Esophagus (tissue), 2 donors: ENCODE measurements around the gene CCDC187. TPM values are rescaled to one million over a fixed set of nuclear protein-coding genes. Genes with fewer than 3 reads are reported as not detected.

Experiments used
- H3K27ac ChIP-seq, 2 donors: one replicate each; pipeline ENCODE4 v1.5.1; 2013; ENCODE audit warnings: low read depth in 2 of 2, mild to moderate bottlenecking in 2 of 2, inconsistent platforms in 1 of 2, low read length in 1 of 2, moderate library complexity in 1 of 2
- H3K27me3 ChIP-seq, 2 donors: one replicate each; pipeline ENCODE4 v1.6.1; 2013; ENCODE audit warnings: low read length in 2 of 2, control low read depth in 1 of 2, mild to moderate bottlenecking in 1 of 2; ENCODE audit not compliant: insufficient read depth in 2 of 2, control insufficient read depth in 1 of 2
- H3K36me3 ChIP-seq, 2 donors: one replicate each; pipeline ENCODE4 v1.6.1; 2013; ENCODE audit warnings: low read length in 1 of 2; ENCODE audit not compliant: control insufficient read depth in 2 of 2, insufficient read depth in 2 of 2
- H3K4me1 ChIP-seq, 2 donors: one replicate each; pipeline ENCODE4 v1.6.1; 2013; ENCODE audit warnings: low read length in 1 of 2; ENCODE audit not compliant: control insufficient read depth in 2 of 2, insufficient read depth in 2 of 2
- H3K4me3 ChIP-seq, 2 donors: one replicate each; pipeline ENCODE4 v1.5.1; 2013; ENCODE audit warnings: low read length in 2 of 2, mild to moderate bottlenecking in 2 of 2, low read depth in 1 of 2, moderate library complexity in 1 of 2
- H3K9me3 ChIP-seq, 2 donors: one replicate each; pipeline ENCODE4 v1.6.1; 2013; ENCODE audit warnings: mild to moderate bottlenecking in 2 of 2, low read depth in 1 of 2, low read length in 1 of 2, moderate library complexity in 1 of 2; ENCODE audit not compliant: control insufficient read depth in 2 of 2, insufficient read depth in 1 of 2
- WGBS, 2 donors: extraction: QIAGEN DNeasy Blood & Tissue Kit; methylation state at CpG; one replicate each; pipeline ENCODE4 v1.1.7; 2013; 5-methylcytosine and 5-hydroxymethylcytosine counted together
- polyA plus RNA-seq, 2 donors: library from polyadenylated mRNA; stranded (reverse); fragments of 200-250 nt; gene quantifications; one replicate each; pipeline ENCODE4 v1.2.3, GENCODE V29; 2013
- donor health status: healthy with polysubstance abuse.
- donor health status: Bipolar disorder and iron deficiency.

CCDC187 gene
- polyA plus RNA-seq, 2 donors: not detected

DNA sequence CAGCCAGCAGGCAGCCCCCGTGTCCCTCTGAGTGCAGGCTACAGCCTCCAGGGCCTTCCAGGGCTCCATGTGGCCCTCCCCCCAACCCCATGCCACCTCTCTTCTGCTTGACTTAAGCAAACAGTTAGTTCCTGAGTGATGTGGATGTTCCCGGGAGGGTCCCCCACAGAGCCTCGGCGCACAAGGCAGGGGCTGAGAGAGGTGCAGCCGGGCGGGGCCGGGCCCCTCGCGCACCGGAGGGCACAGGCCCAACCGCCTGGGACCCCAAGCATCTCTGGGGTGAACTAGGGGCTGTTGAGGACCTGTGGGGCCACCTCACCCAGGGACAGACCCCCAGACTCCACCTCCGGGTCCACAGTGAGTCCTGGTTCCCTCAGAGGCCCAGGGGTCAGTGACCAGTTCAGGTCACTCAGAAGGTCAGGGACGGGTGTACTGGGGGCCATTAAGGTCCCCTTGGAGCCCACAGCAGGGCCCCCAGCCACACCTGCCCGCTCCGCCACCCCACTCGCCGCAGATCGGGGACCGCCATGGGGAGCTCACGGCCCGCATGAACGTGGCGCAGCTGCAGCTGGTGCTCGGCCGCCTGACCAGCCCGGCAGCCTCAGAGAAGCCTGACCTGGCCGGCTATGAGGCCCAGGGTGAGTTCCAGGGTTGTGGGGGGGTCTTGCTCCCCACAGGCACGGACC is 36.6 kb upstream of the CCDC187 start:
- H3K27me3 ChIP-seq: no peaks in the 10 kb centered on the region
- peaks cover 0 to 6% of the 10 kb centered on the region in 2 donors for H3K36me3 ChIP-seq
- no peaks in the 10 kb centered on the region for H3K9me3 ChIP-seq
- H3K4me1 ChIP-seq: peaks cover 7 to 15% of the 10 kb centered on the region in 2 donors
- no peak overlapping the region for H3K27ac ChIP-seq
- WGBS, 2 donors: 92 to 93% methylated on average over 28 of the region's 28 CpGs
- no peak overlapping the region for H3K4me3 ChIP-seq

DNA sequence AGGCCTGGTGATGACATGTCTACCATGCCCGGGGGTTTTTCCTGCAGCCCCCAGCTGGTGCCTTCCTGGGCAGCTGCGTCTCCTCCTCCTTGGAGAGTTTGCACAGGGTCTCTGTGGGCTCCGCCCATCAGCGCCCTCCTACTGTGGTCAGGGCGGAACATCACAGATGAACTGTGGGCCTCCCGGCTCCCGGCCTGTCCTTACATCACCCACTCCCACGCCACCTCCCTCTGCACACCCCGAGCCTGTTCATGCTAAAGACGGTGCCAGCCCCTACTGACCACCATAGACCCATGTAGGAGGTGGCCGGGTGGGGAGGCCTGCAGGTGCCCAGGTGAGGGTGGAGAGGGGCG is 36.0 kb upstream of the CCDC187 start:
- Histone ChIP-seq H3K4me1 (peaks cover 7 to 12% of the 10 kb centered on the region in 2 donors), H3K36me3 (peaks cover 0 to 6% of the 10 kb centered on the region in 2 donors), H3K27ac (no peak overlapping the region), H3K4me3 (no peak overlapping the region), H3K27me3 (no peaks in the 10 kb centered on the region), H3K9me3 (no peaks in the 10 kb centered on the region)
- WGBS, 2 donors: 89 to 90% methylated on average over 11 to 12 of the region's 12 CpGs

DNA sequence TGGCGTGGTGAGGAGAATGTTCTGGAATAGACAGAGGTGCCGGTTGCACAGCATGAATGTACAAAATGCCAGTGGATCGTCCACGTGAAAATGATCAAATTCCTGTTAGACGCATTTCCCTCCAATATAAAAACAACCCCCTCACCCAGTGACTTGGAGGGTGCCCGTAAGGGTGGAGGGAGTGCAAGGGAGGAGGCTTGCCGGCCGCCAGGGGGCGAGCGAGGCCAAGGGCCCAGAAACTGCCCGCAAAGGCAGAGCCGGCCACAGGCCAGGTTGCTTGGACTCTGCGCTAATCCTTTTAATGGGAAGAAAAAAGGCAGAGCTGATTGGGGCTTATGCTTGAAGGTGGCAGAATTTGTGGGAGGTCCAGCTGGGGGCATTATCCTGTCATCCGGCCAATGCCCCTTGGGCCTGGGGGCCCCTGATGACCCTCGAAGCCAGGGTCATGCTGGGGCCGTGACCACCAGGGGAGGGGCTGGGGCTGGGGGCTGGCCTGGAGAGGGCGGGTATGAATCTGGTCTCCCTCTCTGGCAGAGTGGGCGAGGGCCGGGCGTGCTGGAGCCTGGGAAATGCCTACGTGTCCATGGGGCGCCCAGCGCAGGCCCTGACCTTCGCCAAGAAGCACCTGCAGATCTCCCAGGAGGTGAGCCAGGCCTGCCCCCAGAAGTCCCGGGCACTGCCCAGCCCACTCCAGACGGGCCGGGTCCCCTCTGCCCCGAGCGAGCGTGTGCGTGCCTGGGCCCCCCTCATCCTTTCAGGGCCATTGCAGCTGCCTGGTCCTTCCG is 35.5 kb upstream of the CCDC187 start:
- peaks cover 0 to 6% of the 10 kb centered on the region in 2 donors for H3K36me3 ChIP-seq
- peaks cover 7 to 12% of the 10 kb centered on the region in 2 donors for H3K4me1 ChIP-seq
- H3K27me3 ChIP-seq: no peaks in the 10 kb centered on the region
- WGBS, 2 donors: 53 to 69% methylated on average over 24 to 32 of the region's 32 CpGs
- H3K4me3 ChIP-seq: no peak overlapping the region
- H3K27ac ChIP-seq: no peak overlapping the region
- no peaks in the 10 kb centered on the region for H3K9me3 ChIP-seq

DNA sequence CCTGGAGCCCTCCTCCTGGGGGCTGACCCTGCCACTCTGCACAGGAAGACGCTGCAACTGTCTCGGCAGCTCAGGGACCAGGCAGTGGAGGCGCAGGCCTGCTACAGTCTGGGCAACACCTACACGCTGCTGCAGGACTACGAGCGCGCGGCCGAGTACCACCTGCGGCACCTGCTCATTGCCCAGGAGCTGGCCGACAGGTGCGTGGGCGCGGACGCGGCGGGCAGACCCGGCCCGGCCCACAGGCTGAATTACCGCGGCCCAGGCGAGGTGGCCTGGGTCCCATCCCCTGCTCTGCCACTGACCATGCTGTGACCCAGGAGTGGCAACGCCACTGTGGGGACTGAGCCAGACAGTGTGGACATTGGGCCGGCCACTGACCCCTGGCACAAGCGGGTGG is 34.6 kb upstream of the CCDC187 start:
- H3K27me3 ChIP-seq: no peaks in the 10 kb centered on the region
- peaks cover 0 to 6% of the 10 kb centered on the region in 2 donors for H3K36me3 ChIP-seq
- peaks cover 7 to 12% of the 10 kb centered on the region in 2 donors for H3K4me1 ChIP-seq
- H3K9me3 ChIP-seq: no peaks in the 10 kb centered on the region
- no peak overlapping the region for H3K27ac ChIP-seq
- 91 to 93% methylated on average over 25 of the region's 25 CpGs for WGBS, 2 donors
- no peak overlapping the region for H3K4me3 ChIP-seq

DNA sequence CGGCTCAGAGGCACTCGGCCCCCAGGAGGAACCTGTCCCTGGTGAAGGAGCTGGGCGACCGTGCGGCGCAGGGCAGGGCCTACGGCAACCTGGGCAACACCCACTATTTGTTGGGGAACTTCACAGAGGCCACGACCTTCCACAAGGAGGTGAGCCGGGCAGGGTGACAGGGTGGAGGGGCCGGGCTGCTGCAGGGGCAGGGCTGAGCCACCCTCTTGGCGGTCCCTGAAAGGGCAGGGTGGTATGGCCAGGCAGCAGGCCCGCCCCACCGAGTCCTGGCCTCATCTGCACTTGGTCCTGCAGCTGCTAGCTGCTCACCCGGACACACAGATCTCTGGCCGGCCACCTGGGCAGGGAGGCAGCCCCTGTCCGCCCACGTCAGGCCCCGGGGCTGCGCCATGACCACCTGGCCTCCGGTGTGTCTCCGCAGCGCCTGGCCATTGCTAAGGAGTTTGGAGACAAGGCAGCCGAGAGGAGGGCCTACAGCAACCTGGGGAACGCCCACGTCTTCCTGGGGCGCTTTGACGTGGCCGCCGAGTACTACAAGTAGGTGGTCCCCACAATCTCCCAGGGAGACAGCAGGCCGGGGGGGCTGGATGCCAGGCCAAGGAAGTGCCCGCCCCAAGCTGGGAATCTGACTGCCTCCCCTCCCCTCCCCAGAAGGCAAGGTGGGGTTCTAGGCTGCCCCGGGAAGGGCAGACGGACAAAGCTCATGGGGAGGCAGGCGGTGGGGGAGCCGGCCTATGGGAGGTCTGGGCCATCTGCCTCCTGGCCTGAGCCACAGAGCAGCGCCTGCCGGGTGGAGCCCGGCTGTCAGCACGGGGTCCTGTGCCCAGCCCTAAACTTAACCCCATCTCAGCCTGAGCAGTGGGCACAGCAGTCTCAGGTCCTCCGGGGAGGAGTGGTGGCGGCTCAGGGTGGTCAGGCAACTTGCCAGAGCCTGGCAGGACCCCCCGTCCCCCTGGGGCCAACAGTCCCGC is 33.8 kb upstream of the CCDC187 start:
- 84 to 85% methylated on average over 43 of the region's 43 CpGs for WGBS, 2 donors
- H3K36me3 ChIP-seq: peaks cover 0 to 6% of the 10 kb centered on the region in 2 donors

DNA sequence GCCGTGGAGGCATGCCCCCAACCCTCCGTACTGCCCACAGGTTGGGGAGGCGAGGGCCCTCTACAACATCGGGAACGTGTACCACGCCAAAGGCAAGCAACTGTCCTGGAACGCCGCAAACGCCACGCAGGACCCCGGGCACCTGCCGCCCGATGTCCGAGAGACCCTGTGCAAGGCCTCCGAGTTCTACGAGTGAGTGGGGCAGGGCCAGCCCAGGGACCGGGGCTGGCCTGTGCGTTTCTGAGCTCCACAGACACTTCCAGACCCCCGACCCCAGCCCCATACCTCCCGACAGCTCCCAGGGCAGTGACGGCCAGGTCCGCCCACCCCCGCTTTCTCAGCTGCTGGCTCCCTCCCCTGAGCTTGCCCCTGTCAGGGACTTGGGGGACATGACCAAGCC is 33.0 kb upstream of the CCDC187 start:
- no peaks in the 10 kb centered on the region for H3K27me3 ChIP-seq
- peaks cover under 1 to 2% of the 10 kb centered on the region in 2 donors for H3K4me1 ChIP-seq
- WGBS, 2 donors: 93% methylated on average over 23 of the region's 23 CpGs
- no peak overlapping the region for H3K4me3 ChIP-seq
- no peak overlapping the region for H3K27ac ChIP-seq
- peaks cover 0 to 6% of the 10 kb centered on the region in 2 donors for H3K36me3 ChIP-seq
- H3K9me3 ChIP-seq: no peaks in the 10 kb centered on the region

More for the DNA sequence above, 33.8 kb upstream of the CCDC187 start:
- Histone ChIP-seq H3K4me1 (peaks cover 7 to 9% of the 10 kb centered on the region in 2 donors), H3K27me3 (no peaks in the 10 kb centered on the region), H3K27ac (no peak overlapping the region), H3K4me3 (no peak overlapping the region), H3K9me3 (no peaks in the 10 kb centered on the region)

DNA sequence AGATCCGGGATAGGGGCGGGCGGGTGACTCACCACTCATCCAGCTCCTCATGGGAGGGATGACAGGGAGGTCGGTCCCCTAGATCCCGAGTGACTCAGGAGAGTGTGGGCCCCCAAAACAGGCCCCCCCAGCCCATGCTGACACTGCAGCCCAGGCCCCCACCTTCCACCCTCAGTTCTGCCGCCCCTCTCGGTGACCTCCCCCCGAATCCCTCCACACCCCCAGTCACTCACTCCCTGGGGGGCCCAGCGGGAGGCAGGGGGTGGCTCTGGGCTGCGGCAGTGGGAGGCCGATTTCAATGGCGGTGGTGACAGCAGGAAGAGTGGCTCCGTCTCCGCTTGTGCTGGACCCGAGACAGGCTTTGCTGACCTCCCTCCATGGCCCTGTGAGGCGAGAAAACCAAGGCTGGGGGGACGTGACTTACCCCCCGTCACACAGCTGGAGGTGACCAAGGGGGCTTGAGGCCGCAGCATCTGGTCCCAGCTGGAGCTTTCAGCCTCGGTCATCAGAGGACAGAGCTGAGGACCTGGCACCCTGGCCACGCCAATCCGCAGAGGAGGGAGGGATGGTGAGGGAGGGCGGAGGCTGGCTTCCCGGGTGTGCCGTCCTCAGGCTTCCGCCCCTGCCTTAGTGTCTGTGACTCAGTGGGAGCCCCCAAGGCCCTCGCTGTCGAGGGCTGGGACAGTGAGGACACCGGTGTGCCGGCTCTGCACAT is 32.4 kb upstream of the CCDC187 start:
- Histone ChIP-seq H3K4me3 (no peak overlapping the region), H3K4me1 (peaks cover 0 to 2% of the 10 kb centered on the region in 2 donors), H3K27ac (no peak overlapping the region), H3K27me3 (no peaks in the 10 kb centered on the region), H3K9me3 (no peaks in the 10 kb centered on the region), H3K36me3 (peaks cover 0 to 6% of the 10 kb centered on the region in 2 donors)
- 81 to 82% methylated on average over 27 to 30 of the region's 30 CpGs for WGBS, 2 donors

DNA sequence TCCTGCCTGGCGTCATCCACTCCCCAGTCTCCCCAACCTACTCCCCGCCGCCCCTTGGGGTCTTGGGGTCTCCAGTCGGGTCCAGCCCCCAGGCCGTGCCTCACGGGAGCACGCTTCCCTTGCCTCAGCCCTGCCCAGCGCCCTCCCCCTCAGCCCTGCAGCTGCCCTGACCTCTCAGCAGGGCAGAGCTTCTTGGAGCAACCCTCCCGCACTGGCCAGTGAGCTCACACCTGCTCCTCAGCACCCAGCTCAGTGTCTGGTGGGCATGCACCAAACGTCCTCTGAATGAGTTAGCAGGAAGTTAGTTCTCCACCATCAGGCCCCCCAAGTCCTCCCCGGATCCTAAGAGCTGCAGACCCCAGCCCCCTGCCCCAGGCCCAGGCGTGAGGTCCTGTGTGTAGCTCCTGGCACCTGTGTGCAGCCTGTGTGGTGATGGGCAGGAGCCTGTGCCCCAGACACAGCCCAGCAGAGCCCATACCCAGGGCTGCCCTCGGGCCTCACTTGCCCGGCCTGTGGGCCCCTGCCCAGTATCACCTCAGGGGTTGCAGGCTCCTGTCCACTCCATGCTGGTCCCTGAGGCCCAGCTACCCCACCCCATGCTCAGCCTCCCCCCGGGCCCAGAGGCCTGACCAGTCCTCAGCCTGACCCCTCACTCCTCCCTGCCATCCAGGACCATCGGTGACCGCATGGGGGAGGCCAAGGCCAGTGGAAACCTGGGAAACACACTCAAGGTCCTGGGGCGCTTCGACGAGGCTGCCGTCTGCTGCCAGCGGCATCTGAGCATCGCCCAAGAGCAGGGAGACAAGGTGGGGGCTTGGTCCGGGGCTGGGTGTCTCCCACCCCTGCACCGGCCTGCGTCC is 31.6 kb upstream of the CCDC187 start:
- Histone ChIP-seq H3K4me3 (no peak overlapping the region), H3K27ac (no peak overlapping the region), H3K36me3 (peaks cover 0 to 6% of the 10 kb centered on the region in 2 donors), H3K27me3 (no peaks in the 10 kb centered on the region), H3K9me3 (no peaks in the 10 kb centered on the region), H3K4me1 (peaks cover 0 to 2% of the 10 kb centered on the region in 2 donors)
- WGBS, 2 donors: 81 to 82% methylated on average over 26 of the region's 26 CpGs
